ENCODE results near the gene TUBGCP2.

DNA sequence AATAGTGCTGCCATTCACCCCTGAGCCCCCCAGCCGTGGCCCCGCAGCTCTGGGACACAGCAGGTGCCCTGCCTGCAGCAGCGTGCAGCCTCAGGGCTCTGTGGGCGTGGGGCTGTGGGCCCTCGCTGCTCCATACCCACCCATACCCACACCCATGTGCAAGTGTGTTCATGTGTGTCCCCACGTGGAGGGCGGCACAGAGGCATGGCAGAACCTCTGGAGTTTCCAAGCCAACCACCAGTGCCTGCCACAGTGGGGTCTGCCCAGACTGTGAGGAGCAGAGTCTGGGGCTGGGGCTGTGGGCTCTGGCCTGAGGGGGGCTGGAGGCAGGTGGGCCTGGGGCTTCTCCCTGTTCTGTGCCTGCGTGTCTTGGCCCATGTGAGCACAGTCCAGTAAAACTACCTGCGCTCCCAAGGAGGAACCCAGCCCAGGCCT, 40.9 kb upstream of the TUBGCP2 start:
- TF ChIP-seq, protein P1, sequence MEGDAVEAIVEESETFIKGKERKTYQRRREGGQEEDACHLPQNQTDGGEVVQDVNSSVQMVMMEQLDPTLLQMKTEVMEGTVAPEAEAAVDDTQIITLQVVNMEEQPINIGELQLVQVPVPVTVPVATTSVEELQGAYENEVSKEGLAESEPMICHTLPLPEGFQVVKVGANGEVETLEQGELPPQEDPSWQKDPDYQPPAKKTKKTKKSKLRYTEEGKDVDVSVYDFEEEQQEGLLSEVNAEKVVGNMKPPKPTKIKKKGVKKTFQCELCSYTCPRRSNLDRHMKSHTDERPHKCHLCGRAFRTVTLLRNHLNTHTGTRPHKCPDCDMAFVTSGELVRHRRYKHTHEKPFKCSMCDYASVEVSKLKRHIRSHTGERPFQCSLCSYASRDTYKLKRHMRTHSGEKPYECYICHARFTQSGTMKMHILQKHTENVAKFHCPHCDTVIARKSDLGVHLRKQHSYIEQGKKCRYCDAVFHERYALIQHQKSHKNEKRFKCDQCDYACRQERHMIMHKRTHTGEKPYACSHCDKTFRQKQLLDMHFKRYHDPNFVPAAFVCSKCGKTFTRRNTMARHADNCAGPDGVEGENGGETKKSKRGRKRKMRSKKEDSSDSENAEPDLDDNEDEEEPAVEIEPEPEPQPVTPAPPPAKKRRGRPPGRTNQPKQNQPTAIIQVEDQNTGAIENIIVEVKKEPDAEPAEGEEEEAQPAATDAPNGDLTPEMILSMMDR (IDR thresholded peaks at IDR 0.05; ENCODE audit: borderline replicate concordance, extremely low read depth, low read length, poor library complexity, severe bottlenecking), result no peak
- TF ChIP-seq EZH2 (IDR thresholded peaks at IDR 0.05; ENCODE audit: borderline replicate concordance, low read depth, low read length, severe bottlenecking), result no peak
